GM19099 (cell line): Measurements from ENCODE around the gene CTNS.

Experiments used
- POLR2A ChIP-seq: IDR thresholded peaks from 3 replicates; pipeline ENCODE4 v1.6.1; 2011; ENCODE audit warnings: low read depth; ENCODE audit not compliant: insufficient read length; ENCODE audit errors: extremely low read depth

Gene CTNS

DNA sequence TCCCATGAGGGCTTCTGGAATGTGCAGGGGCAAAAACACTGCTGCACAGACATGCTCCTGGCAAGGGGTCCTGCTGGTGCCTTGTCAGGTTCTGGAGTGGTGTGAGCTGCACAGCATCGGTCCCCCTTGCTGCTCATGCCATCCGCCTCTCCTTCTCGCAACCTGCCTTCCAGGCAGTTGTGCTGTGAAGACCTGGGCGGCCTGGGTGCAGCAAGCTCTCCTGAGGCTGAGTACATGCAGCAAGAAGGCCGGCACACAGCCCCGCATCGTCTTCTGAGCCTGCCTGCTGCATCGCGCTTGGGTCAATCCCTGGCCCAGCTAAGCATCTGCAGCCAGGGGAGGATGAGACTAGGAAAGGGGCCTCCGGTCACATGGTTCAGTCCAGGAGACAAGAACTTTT, 26.9 kb upstream of the CTNS start:
- no peak for TF ChIP-seq POLR2A

DNA sequence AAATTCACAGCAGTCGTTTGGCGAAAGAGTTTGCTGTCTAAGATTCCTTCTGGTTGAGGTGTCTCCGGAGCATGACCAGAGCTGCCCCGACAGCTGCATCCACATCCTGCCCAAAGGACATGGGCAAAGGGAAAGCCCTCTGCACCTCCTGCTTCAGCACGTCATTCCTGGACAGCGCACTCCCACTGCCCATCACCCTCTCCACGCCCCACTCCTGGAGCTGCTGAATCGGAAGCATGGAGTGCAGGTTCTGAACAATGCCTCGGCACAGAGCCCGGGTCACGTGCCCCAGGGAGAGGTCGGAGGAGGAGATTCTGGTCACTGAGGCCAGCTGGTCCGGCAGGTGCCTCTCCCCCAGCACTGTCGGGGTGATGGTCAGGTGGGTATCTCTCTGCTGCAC, 26.0 kb upstream of the CTNS start:
- TF ChIP-seq POLR2A = no peak

DNA sequence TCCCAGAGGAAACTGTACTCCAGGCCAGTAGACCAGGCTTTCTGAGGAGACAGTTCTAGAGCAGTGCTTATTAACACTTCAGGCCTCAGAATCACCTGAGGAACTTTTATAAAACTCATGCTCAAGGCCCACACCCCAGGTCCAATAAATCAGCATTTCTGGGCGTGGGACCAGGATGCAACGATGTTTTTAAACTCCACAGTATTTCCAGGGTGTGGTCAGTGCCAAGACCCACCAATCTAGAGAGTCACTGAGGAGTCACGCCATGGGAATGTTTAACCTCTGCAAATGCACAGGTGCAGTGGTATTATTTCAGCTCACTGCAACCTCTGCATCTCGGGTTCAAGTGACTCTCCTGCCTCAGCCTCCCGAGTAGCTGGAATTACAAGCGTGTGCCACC, 23.4 kb upstream of the CTNS start:
- TF ChIP-seq POLR2A = no peak

DNA sequence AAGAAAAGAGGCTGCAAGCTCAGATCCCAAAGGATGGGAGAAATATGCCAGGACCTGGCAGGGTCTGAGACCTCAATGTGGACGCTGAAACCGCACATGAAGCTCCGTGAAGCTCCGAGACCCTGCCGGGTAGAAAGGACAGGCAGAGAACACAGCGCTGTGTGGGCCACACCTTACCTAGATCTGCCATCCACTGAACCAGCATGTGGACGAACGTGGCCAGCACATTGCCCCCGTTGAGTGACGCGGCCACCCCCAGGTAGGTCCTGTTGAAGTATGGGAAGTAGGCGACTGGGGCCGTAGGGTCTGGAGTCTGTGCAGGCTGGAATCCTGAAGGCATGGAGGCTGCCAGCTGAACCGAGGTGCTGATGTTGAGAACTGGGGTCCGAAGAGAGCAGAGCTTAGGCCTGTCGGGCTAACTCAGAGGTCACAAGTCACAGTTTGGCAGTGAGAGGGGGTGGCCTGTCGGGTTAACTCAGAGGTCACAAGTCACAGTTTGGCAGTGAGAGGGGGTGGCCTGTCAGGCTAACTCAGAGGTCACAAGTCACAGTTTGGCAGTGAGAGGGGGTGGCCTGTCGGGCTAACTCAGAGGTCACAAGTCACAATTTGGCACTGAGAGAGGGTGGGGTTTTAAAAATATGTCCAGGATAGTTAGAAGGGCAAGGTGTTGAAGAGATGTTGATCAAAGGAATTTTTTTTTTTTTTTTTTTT, 21.2 kb upstream of the CTNS start:
- no peak for TF ChIP-seq POLR2A

DNA sequence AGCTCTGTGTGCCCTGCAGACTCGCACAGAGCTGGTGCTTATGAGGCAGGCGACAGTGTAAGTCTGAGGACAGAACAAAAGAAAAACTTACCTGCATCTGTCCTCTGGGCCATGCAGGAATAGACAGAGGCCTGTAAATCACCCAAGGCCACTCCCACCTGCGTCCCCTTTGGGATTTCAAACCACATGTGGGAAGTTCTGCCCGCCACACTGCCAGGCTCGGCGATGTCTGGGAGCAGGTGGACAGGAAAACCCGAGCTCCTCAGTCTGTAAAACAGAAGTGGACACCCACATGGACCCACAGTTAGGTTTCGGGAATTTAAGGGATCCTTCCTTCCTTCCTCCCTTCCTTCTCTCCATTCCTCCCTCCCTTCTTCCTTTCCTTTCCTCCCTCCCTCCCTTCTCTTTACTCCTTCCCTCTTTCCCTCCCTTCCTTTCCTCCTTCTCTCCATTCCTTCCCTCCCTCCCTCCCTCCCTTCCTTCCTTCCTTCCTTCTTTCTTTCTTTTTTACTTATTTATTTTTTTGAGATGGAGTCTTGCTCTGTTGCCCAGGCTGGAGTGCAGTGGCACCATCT, 15.3 kb upstream of the CTNS start:
- TF ChIP-seq POLR2A = no peak

DNA sequence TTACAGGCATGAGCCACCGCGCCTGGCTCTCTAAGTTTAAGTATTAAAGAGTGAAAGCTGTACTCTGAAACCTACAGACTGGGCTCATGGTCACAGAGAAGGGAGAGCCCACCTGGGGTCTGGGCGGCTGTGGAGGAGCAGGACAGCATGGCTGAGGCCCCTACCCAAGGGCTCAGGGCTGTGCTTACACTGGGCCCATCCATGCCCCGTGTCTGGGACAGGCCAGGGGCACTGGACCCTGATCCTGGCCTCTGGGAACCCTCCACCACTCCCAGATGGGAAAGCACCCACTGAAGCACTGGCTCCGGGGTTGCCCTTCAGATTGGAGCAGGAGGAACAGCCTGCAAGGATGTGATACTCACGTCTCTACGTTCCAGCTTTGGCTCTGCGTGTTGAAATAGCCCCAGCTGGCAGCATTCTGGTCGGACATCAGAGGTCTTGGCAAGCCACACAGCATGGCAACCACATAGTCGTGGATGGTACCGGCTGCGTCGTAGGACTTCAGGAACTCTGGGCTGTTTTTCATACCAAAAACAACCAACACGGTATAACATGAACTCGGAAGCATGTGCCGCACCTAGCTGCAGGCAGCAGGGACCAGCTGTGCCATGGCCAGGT, 13.5 kb upstream of the CTNS start:
- no peak for TF ChIP-seq POLR2A

DNA sequence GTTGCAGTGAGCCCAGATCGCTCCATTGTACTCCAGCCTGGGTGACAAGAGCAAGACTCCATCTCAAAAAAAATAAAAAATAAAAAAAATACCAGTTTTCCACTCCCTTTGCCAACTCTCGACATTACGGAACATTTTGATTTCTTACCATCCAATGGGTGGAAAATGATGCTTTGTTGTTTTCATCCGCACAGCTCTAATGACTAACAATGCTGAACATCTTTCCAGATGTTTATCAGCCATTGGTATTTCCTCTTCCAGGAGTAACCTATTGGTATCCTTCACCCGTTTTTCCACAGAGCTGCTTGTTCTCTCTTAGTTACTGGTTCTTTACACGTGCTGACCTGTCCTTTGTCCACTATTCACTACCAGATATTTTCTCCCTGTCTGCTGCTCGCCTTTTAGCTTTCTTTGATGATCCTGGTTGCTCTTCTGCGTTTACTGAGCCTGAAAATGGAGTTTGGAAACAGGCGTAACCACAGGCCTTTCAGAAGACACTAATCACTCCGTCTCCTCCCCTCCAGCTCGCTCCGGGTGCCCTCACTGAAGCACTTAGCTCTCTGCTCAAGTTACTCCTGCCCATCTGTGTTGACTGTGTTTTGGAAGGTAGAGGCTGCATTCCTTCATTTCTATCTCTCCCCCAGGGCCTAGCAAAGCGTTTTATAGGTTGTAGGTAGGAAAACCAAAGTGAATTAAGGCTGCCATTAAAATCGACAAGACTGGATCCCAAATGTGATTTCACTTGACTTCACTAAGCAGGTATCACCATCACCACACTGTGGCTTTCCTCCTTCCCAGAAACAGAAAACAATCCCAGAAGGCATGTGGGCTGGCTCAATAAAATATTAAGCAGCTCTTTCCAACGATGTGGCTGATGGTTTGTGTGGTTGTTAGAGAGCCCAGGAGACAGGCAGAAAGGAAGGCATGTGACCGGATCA, 9.5 kb upstream of the CTNS start:
- no peak for TF ChIP-seq POLR2A

DNA sequence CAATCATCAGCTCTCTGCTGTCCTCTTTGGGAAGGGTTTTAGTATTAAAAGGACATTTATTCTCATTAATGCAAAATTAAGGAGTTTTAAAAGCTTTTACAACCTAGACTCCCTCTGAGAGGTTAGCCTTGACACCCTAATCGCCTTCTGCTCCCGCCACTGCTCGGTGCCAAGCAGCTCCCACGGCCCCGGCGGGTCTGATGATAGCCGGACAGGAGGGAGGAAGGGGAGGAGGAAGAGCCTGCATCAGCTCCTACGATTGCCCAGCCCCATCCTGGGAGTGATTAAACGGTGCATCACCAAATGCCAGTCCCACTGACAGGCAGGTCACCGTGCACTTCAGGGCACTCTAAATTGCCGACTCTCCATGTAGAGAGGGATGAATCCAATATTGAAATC, 8.8 kb upstream of the CTNS start:
- TF ChIP-seq POLR2A = no peak

DNA sequence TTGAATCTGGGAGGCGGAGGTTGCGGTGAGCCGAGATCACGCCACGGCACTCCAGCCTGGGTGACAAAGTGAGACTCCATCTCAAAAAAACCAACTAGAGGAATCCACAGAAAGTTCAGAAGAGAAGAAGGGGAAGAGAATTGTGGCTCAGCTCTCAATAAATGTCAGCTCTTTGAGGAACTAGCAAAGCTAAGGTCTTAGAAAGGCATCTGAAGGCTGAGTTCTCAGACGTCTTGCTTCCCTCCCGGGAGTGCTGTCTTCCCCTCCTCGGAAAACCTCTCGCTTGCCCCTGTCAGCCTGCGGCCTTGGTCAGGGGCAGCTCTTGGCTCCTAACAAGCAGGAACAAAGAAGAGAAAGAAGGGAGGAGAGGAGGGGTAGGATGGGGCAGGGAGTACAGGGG, 5.8 kb upstream of the CTNS start:
- no peak for TF ChIP-seq POLR2A

DNA sequence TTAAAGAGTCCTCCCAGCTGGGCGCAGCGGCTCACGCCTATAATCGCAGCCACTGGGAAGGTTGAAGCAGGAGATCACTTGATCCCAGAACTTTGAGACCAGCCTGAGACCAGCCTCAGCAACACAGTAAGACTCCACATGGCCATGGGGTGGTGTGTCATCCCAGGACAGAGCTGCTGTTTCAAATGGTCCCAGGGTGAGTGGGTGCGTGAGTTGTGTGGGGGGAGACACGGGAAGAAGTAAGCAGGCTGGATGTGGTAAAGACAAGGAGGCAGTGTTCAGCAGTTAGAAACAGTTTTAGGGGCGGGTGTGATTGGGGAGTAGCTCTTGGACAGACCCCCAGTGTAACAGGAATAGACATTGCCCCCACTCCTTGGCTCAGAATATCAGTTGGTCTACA, 4.3 kb upstream of the CTNS start:
- TF ChIP-seq POLR2A = no peak

DNA sequence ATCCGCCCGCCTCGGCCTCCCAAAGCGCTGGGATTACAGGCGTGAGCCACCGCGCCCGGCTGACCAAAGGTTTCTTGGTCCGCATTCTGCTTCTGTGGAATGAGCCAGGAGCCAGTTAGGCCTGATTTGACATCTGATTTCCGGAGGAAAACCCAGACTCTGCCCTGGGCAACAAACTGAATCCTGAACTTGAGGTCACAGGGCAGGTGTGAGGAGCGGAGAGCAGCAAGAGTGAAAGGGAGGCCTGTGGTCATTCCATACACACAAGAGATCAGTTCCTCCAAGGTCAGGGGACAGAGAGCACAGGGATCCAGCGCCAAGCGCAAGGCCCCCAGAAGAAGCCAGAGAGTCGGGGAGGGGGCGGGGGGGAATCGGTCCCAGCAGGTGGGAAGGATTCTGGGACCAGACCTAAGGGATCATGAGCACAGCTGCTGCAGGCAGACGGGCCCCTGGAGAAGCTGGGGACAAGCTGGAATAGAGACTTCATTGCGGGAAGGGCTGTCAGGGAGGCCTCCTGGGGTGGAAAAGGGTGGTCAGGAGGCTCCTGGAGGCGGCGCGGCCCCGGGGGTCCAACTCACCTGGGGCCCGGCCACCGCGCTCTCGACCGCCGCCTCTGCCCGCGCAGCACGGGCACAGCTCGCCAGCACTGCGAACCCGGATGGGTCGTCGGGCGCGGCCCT, 946 bp upstream of the CTNS start:
- TF ChIP-seq POLR2A = no peak

DNA sequence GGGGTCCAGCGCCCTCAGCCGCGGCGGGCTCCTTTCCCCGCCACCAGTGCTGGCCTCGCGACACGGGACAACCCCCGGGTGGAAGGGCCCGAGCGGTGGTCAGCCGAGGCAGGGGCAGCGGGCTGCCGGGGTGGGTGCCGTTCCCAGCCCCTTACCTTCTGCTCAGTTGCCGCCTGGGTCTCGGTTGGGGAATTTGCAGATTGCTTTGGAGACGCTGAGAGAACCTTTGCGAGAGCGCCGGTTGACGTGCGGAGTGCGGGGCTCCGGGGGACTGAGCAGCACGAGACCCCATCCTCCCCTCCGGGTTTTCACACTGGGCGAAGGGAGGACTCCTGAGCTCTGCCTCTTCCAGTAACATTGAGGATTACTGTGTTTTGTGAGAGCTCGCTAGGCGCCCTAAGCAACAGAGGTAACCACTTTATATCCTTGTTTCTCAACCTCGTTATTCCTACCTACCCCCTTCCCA, 381 bp downstream of the CTNS start:
- no peak for TF ChIP-seq POLR2A

DNA sequence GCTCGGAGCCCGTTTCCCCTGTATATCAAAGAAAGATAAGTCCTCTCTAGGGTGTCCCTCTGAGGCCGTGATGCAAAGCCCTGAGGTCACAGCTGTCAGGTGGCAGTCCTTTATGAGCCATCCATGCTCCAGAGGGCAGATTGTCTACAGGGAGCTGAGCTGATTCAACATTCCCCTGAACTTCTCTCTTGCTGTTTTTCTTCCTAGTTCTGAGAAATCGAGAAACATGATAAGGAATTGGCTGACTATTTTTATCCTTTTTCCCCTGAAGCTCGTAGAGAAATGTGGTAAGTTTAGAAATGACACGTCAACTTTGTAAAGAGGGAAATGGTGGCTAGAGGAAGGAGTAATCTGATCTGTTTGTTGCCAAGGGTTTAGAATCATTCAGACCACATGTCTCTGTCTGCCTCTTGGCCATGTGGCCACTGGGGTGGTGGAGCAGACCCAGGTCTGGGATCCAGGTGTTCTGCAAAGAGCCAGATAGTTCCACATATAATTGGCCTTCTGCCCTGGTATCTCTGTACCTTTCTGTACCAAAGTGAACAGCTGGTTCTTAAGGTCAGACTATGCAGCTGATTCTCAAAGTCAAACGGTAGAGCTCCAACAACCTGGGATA, 3.5 kb downstream of the CTNS start:
- TF ChIP-seq POLR2A = no peak

DNA sequence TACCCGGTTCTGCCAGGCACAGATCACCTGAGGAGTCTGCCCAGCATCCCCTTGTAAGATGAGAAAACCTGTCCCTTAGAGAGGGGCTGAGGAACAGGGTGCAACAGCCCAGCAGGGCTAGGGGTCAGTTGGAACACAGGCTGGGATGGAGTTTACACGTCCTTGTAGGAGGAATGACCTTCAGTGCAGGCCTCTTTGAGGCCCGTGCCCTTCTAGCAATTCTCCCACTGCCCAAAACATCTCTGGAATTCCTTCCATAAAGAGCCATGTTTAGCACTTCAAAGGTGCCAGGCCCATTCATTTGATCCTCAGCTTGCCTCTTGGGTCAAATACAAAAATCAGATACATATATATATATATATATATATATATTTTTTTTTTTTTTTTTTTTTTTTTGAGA, 4.5 kb downstream of the CTNS start:
- no peak for TF ChIP-seq POLR2A
